NT2/D1 (cell line): Measurements from ENCODE around the gene LRRC75A.

Experiments used
- DNase-seq: peaks from one replicate; pipeline ENCODE4 v3.0.0-alpha.2; 2011; ENCODE audit warnings: low read depth, low spot score
- H3K27me3 ChIP-seq: 2 replicates; pipeline ENCODE4 v1.6.0; 2011; ENCODE audit warnings: mild to moderate bottlenecking; ENCODE audit not compliant: insufficient read length, insufficient read depth
- H3K36me3 ChIP-seq: 2 replicates; pipeline ENCODE4 v1.6.1; 2011; ENCODE audit warnings: mild to moderate bottlenecking, low read length, mixed read lengths; ENCODE audit not compliant: insufficient read depth, insufficient read length
- H3K4me1 ChIP-seq: 2 replicates; pipeline ENCODE4 v1.5.1; 2011; ENCODE audit not compliant: insufficient read depth, insufficient read length
- H3K4me3 ChIP-seq: 2 replicates; pipeline ENCODE4 v1.5.1; 2011; ENCODE audit warnings: low read depth; ENCODE audit not compliant: insufficient read length
- H3K9ac ChIP-seq: 2 replicates; pipeline ENCODE4 v1.6.0; 2011; ENCODE audit warnings: low read depth; ENCODE audit not compliant: insufficient read length
- H3K9me3 ChIP-seq: 2 replicates; pipeline ENCODE4 v1.5.1; 2011; ENCODE audit warnings: mild to moderate bottlenecking, low read length; ENCODE audit not compliant: insufficient read depth
- SUZ12 ChIP-seq: IDR thresholded peaks from 2 replicates; pipeline ENCODE4 v1.6.1; 2011; ENCODE audit not compliant: insufficient read length, insufficient read depth; ENCODE audit errors: extremely low read depth
- YY1 ChIP-seq: IDR thresholded peaks from 2 replicates; pipeline ENCODE4 v1.6.1; 2011; ENCODE audit not compliant: insufficient read length, insufficient read depth
- ZNF274 ChIP-seq: IDR thresholded peaks from 2 replicates; pipeline ENCODE4 v1.6.1; 2011; ENCODE audit warnings: mild to moderate bottlenecking, low read depth, low read length

LRRC75A gene

GRCh38 chr17:16519021-16519420 is 27.0 kb upstream of the LRRC75A start:
- peaks cover 7% of the 10 kb centered on the region for H3K27me3 ChIP-seq
- H3K9me3 ChIP-seq, result no peaks in the 10 kb centered on the region
- no peak for DNase-seq
- no peak overlapping the region for H3K9ac ChIP-seq
- H3K36me3 ChIP-seq, result no peaks in the 10 kb centered on the region
- peaks cover 2% of the 10 kb centered on the region for H3K4me1 ChIP-seq
- no peak for TF ChIP-seq ZNF274
- TF ChIP-seq SUZ12, result no peak
- no peak for TF ChIP-seq YY1
- no peak overlapping the region for H3K4me3 ChIP-seq

GRCh38 chr17:16517477-16517876 is 25.5 kb upstream of the LRRC75A start:
- Histone ChIP-seq H3K4me1 (peaks cover 3% of the 10 kb centered on the region), H3K9me3 (no peaks in the 10 kb centered on the region), H3K36me3 (no peaks in the 10 kb centered on the region), H3K4me3 (no peak overlapping the region), H3K9ac (no peak overlapping the region), H3K27me3 (peaks cover 7% of the 10 kb centered on the region)
- no peak for DNase-seq
- no peak for TF ChIP-seq YY1
- TF ChIP-seq ZNF274, result no peak
- TF ChIP-seq SUZ12, result no peak

- Histone ChIP-seq H3K4me3 (no peak overlapping the region), H3K9me3 (no peaks in the 10 kb centered on the region), H3K9ac (no peak overlapping the region), H3K27me3 (peaks cover 7% of the 10 kb centered on the region), H3K4me1 (peaks cover 9% of the 10 kb centered on the region), H3K36me3 (no peaks in the 10 kb centered on the region)
- no peak for DNase-seq
- TF ChIP-seq SUZ12 (no peak), YY1 (no peak), ZNF274 (no peak)
These were observed 24.6 kb upstream of the LRRC75A start for GRCh38 chr17:16516594-16517051.

GRCh38 chr17:16515933-16516332 is 23.9 kb upstream of the LRRC75A start:
- Histone ChIP-seq H3K36me3 (no peaks in the 10 kb centered on the region), H3K9ac (no peak overlapping the region), H3K4me1 (peaks cover 9% of the 10 kb centered on the region), H3K27me3 (peaks cover 7% of the 10 kb centered on the region), H3K9me3 (no peaks in the 10 kb centered on the region), H3K4me3 (no peak overlapping the region)
- TF ChIP-seq ZNF274 (no peak), YY1 (no peak), SUZ12 (no peak)
- no peak for DNase-seq

- TF ChIP-seq SUZ12, result no peak
- TF ChIP-seq ZNF274, result no peak
- TF ChIP-seq YY1, result no peak
- Histone ChIP-seq H3K4me3 (no peak overlapping the region), H3K27me3 (peaks cover 7% of the 10 kb centered on the region), H3K36me3 (no peaks in the 10 kb centered on the region), H3K4me1 (peaks cover 9% of the 10 kb centered on the region), H3K9ac (no peak overlapping the region), H3K9me3 (no peaks in the 10 kb centered on the region)
- no peak for DNase-seq
These were observed 21.9 kb upstream of the LRRC75A start for GRCh38 chr17:16513873-16514272.

- peaks cover 6% of the 10 kb centered on the region for H3K4me1 ChIP-seq
- no peak for DNase-seq
- H3K4me3 ChIP-seq, result no peak overlapping the region
- no peak overlapping the region for H3K9ac ChIP-seq
- H3K27me3 ChIP-seq, result no peaks in the 10 kb centered on the region
- no peak for TF ChIP-seq ZNF274
- TF ChIP-seq SUZ12, result no peak
- no peak for TF ChIP-seq YY1
- no peaks in the 10 kb centered on the region for H3K36me3 ChIP-seq
- no peaks in the 10 kb centered on the region for H3K9me3 ChIP-seq
These were observed 20.0 kb upstream of the LRRC75A start for GRCh38 chr17:16512011-16512410.

GRCh38 chr17:16511593-16511992 is 19.6 kb upstream of the LRRC75A start:
- Histone ChIP-seq H3K9me3 (no peaks in the 10 kb centered on the region), H3K9ac (no peak overlapping the region), H3K4me3 (no peak overlapping the region), H3K4me1 (peaks cover 6% of the 10 kb centered on the region), H3K36me3 (no peaks in the 10 kb centered on the region), H3K27me3 (no peaks in the 10 kb centered on the region)
- TF ChIP-seq ZNF274 (no peak), SUZ12 (no peak), YY1 (no peak)
- no peak for DNase-seq

GRCh38 chr17:16507918-16508533 is 16.0 kb upstream of the LRRC75A start:
- no peaks in the 10 kb centered on the region for H3K36me3 ChIP-seq
- H3K4me1 ChIP-seq, result peaks cover 6% of the 10 kb centered on the region
- H3K9ac ChIP-seq, result no peak overlapping the region
- no peak for TF ChIP-seq YY1
- TF ChIP-seq ZNF274, result no peak
- no peak for TF ChIP-seq SUZ12
- no peaks in the 10 kb centered on the region for H3K9me3 ChIP-seq
- no peak for DNase-seq
- H3K4me3 ChIP-seq, result no peak overlapping the region
- H3K27me3 ChIP-seq, result no peaks in the 10 kb centered on the region
